NCI-H1092 treated with DMSO at 0.1 percent for 48 hours (cell line): ENCODE results near the gene DYRK3.
A peak's percentile ranks its signal among the peaks of the same experiment; 100 is the strongest.
"Not testable (repeated sequence)": the region's sequence is repeated elsewhere in the genome, so short reads cannot be mapped to it uniquely, and the experiment has no call there.

Experiments used
- DNase-seq: peaks from one replicate; lab custom pipeline; 2025; lab: John Stamatoyannopoulos, UW

DYRK3 gene

GRCh38 chr1:206635080-206635977, at the start of gene DYRK3:
DYRK3 (plus strand) TSS chr1:206635536; CDS start chr1:206635704, 168 bp downstream.
- DNase-seq, result peak; percentile 97

DNA sequence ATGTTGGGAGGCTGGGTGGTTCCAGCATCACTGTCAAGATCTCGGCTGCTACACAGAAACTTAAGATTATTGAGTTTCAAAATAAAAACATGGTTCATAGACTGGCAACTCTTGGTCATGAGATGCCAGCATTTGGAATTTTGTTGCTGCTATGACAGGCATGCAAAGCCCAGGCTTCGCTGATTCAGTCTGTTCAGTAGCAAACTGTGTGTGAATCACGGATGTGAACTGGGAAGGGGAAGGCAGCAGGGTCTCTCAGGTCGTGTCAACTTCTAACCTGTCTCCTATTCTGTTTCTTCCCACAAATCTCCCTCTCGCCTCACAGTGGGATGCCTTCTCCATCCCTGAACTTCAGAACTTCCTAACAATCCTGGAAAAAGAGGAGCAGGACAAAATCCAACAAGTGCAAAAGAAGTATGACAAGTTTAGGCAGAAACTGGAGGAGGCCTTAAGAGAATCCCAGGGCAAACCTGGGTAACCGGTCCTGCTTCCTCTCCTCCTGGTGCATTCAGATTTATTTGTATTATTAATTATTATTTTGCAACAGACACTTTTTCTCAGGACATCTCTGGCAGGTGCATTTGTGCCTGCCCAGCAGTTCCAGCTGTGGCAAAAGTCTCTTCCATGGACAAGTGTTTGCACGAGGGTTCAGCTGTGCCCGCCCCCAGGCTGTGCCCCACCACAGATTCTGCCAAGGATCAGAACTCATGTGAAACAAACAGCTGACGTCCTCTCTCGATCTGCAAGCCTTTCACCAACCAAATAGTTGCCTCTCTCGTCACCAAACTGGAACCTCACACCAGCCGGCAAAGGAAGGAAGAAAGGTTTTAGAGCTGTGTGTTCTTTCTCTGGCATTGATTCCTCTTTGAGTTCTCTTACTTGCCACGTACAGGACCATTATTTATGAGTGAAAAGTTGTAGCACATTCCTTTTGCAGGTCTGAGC, 48.6 kb upstream of the DYRK3 start:
- DNase-seq, result no peak

DNA sequence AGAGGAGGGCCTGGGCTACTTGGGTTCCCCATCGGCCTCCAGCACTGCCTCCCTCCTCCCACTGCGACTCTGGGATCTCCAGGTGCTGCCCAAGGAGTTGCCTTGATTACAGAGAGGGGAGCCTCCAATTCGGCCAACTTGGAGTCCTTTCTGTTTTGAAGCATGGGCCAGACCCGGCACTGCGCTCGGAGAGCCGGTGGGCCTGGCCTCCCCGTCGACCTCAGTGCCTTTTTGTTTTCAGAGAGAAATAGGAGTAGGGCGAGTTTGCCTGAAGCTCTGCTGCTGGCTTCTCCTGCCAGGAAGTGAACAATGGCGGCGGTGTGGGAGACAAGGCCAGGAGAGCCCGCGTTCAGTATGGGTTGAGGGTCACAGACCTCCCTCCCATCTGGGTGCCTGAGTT, 47.4 kb upstream of the DYRK3 start:
- DNase-seq, result no peak

DNA sequence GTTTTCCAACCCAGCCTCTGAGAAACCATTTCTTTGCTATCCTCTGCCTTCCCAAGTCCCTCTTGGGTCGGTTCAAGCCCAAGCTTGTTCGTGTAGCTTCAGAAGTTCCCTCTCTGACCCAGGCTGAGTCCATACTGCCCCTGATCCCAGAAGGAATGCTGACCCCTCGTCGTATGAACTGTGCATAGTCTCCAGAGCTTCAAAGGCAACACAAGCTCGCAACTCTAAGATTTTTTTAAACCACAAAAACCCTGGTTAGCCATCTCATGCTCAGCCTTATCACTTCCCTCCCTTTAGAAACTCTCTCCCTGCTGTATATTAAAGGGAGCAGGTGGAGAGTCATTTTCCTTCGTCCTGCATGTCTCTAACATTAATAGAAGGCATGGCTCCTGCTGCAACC, 46.8 kb upstream of the DYRK3 start:
- DNase-seq, result no peak

- DNase-seq, result no peak
These were observed 46.1 kb upstream of the DYRK3 start for GRCh38 chr1:206589206-206589605.

DNA sequence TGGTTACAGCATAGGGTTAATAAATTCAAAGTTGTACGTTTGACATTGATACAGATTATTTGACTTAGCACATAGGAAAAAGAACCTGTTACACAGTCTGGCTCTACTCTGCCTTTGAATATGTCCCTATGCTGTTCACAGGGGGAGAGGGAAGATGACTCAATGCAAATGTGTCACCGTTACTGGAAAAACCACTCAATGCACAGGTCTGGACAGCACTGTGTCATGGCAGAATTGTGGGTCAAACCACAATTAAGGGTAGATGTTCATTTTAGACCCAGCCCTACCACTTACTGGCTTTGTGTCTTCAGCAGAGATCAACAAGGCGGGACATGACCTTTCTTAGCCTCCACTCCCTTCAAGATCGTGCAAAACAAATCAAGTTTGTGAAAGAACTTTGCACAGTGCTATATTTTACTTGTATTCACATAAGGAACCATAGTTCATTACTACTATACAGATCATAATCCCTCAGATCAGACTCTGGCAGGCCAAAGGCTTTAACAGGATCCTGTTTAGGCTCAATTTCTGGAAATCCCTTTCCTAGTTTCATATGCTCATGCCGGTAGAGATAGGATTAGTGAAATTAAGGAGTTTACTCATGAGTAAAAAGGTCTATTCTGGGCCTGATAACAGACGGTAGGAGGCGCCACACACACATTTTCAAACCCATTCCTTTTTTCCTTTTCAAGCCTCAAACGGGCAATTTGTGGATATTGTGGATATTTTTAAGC, 45.1 kb upstream of the DYRK3 start:
- DNase-seq, result no peak

GRCh38 chr1:206591226-206591625, 44.1 kb upstream of the DYRK3 start:
- DNase-seq, result no peak

- DNase-seq, result no peak
These were observed 43.6 kb upstream of the DYRK3 start for GRCh38 chr1:206591696-206592095.

DNA sequence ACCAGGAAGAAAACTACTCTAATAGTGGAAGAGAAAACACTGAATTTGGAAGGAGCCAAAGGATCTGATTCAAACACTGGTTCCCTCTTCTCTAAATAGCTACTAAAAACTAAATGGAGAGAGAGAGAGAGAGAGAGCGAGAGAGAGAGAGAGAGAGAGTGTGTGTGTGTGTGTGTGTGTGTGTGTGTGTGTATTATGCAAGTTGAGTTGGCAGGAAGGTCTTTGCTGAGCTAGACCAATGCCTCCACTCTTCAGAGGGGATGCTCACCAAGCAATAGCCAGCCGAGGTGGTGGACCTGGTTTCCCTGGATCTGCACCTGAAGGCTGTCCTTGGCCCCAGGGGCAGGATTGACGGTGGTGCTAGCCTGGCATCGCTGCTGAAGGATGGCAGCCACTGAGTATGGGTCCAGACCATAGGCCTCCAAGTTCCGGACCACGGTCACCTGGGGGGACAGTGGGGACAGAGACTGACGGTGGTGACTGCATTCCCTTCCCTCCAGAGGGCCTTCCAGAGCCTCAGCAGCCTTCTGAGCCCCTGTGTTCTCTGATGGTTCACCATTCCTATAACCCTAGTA, 41.9 kb upstream of the DYRK3 start:
- DNase-seq, result no peak

DNA sequence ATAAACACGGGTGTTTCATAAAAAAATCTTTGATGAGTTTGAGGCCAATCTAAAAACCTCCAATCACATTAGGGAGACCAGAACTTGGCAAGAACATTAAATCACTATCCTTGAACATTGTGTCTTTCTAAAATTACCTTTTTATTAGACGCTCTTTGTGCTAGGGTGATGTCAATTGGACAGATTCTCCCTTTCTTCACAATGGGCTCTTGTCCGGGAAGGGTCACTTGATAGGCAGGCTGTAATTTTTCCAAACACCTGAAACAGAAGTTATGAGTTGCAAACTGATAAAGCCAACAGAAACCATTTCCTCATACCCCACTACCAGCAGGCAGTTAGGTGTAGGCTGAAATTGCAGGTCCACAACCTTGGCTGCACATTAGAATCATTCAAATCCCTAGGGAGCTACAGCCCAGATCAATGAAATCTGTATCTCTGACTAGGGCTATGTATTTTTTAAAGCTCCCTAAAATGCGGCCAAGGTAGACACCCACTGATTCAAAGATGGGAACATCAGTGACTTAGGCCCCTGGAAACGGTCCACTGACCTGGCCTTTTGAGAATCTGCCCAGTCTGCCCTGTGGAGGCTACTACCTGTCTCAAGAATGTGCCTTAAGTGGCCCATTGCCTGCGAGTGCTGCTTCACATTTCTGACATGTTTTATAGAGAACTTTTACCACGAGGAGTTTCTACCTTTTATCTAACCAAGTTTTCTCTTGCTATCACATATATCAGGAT, 39.6 kb upstream of the DYRK3 start:
- no peak for DNase-seq

- no peak for DNase-seq
These were observed 39.0 kb upstream of the DYRK3 start for GRCh38 chr1:206596319-206596666.

GRCh38 chr1:206600527-206600926, 34.8 kb upstream of the DYRK3 start:
- no peak for DNase-seq

- DNase-seq, result no peak
These were observed 30.5 kb upstream of the DYRK3 start for GRCh38 chr1:206604861-206605260.

GRCh38 chr1:206606867-206607266, 28.5 kb upstream of the DYRK3 start:
- DNase-seq, result peak; percentile 33

GRCh38 chr1:206608108-206608698, 27.1 kb upstream of the DYRK3 start:
- DNase-seq, result peak; percentile 33

GRCh38 chr1:206609229-206609991, 25.9 kb upstream of the DYRK3 start:
- no peak for DNase-seq

GRCh38 chr1:206612129-206612876, 23.0 kb upstream of the DYRK3 start, which contains the start of gene EIF2D:
EIF2D (minus strand) TSS chr1:206612465; CDS start chr1:206612342, 123 bp downstream.
- peak; percentile 94 for DNase-seq

DNA sequence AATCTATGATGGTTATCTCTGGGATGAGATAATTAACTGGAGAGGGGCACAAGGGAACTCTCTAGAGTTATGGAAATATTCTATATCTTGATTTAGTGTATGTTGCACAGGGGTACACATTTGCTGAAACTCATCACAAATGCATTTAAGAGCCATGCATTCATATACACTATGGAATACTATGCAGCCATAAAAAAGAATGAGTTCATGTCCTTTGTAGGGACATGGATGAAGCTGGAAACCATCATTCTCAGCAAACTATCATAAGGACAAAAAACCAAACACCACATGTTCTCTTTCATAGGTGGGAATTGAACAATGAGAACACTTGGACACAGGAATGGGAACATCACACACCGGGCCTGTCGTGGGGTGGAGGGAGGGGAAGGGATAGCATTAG, 8.9 kb upstream of the DYRK3 start:
- DNase-seq, result not testable (repeated sequence)

DNA sequence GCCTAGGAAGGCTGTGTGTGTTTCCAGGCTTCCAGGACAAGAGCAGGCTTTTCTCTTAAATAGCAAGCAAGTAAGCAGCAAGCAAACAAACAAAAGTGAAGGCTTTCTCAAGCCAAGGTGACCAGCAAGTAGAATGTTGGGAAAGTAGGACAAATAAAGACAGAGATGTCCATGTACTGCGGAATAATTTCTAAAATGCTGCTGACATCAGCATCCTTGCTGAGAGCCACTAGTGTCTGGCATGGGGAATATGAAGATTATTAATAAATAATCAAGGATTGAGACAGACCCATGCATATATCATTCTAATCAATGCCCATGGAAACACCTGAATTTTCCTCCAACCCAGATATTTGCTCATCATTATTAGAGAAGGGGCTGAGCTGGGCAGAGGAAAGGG, 6.4 kb upstream of the DYRK3 start:
- DNase-seq, result no peak
